ENCODE data around the gene TYRO3.

GRCh38 chr15:41544650-41545015 lies 14.4 kb upstream of the TYRO3 start:
- no peak for TF ChIP-seq POLR2A (IDR thresholded peaks at IDR 0.05; ENCODE audit: low read length)
- no peak for TF ChIP-seq GATA1 (IDR thresholded peaks at IDR 0.05; ENCODE audit: low read depth, low read length)

Measured in erythroblast (primary cell).